H1 (cell line): Measurements from ENCODE around the gene FLRT3. TPM values are rescaled to one million over a fixed set of nuclear protein-coding genes. Genes with fewer than 3 reads are reported as not detected.

ENCODE experiments used
- CTCF ChIA-PET: fragments of 300-600 bp; sonication (Branson Sonifier 250); formaldehyde crosslinking; loops from one replicate; lab custom pipeline; 2021; ENCODE audit not compliant: partially characterized antibody; lab: Charles Lee
- POLR2A ChIA-PET: fragments of 300-600 bp; sonication (Branson Sonifier 250); formaldehyde crosslinking; loops from one replicate; lab custom pipeline; 2021; ENCODE audit warnings: inconsistent platforms; ENCODE audit not compliant: partially characterized antibody; lab: Charles Lee
- DNase-seq, 2 experiments: peaks; one replicate each; pipeline versions ENCODE4 v3.0.0 to v3.0.0-alpha.2; 2010 to 2022; ENCODE audit warnings: low spot score in 2 of 2, low read depth in 1 of 2, mixed read lengths in 1 of 2
- FAIRE-seq: peaks from 2 replicates; lab custom pipeline; 2011; peaks lifted over from hg19 to GRCh38; lab: Jason Lieb, UNC
- H2AFZ ChIP-seq: 2 replicates; pipeline ENCODE4 v1.8.1; 2012; ENCODE audit warnings: low read length, inconsistent platforms
- H2AK5ac ChIP-seq: 2 replicates; pipeline ENCODE4 v1.6.1; 2013; ENCODE audit warnings: low read depth, low read length
- H2BK120ac ChIP-seq: replicated peaks from 2 replicates; pipeline ENCODE3; 2013; ENCODE audit warnings: low read depth, low read length, inconsistent platforms
- H2BK12ac ChIP-seq: 2 replicates; pipeline ENCODE4 v1.6.1; 2013; ENCODE audit warnings: low read depth, low read length
- H2BK15ac ChIP-seq: 2 replicates; pipeline ENCODE4 v1.6.1; 2013; ENCODE audit warnings: low read length
- H2BK20ac ChIP-seq: 2 replicates; pipeline ENCODE4 v1.6.1; 2013; ENCODE audit warnings: low read length
- H2BK5ac ChIP-seq: 2 replicates; pipeline ENCODE4 v1.6.1; 2013; ENCODE audit warnings: low read depth, low read length
- H3K14ac ChIP-seq: 2 replicates; pipeline ENCODE4 v1.6.1; 2013; ENCODE audit warnings: inconsistent platforms; ENCODE audit not compliant: insufficient read length
- H3K18ac ChIP-seq: 2 replicates; pipeline ENCODE4 v1.6.1; 2013; ENCODE audit warnings: low read length; ENCODE audit errors: extremely low read depth
- H3K23ac ChIP-seq: 2 replicates; pipeline ENCODE4 v1.6.1; 2013; ENCODE audit warnings: inconsistent platforms; ENCODE audit not compliant: insufficient read length
- H3K23me2 ChIP-seq: 2 replicates; pipeline ENCODE4 v1.6.1; 2013; ENCODE audit warnings: low read depth, low read length
- H3K27ac ChIP-seq: 2 replicates; pipeline ENCODE4 v1.6.1; 2011; ENCODE audit warnings: low read depth, low read length, inconsistent platforms
- H3K27me3 ChIP-seq, 4 experiments: replicated peaks in 1 of 4; 1 replicate in 1 of 4; 2 replicates in 3 of 4; pipeline versions ENCODE4 v1.6.1 to v1.8.1; 2011 to 2013; ENCODE audit warnings: low read length in 3 of 4, mild to moderate bottlenecking in 3 of 4, inconsistent platforms in 2 of 4, mixed read lengths in 2 of 4, moderate library complexity in 1 of 4; ENCODE audit not compliant: control insufficient read depth in 3 of 4, insufficient read depth in 3 of 4; ENCODE audit errors: extremely low read depth in 1 of 4
- H3K36me3 ChIP-seq, 4 experiments: 2 replicates each; pipeline versions ENCODE4 v1.6.1 to v1.8.1; 2011 to 2013; ENCODE audit warnings: mild to moderate bottlenecking in 4 of 4, low read length in 3 of 4, moderate library complexity in 2 of 4, control low read depth in 1 of 4, inconsistent platforms in 1 of 4; ENCODE audit not compliant: insufficient read depth in 4 of 4, control insufficient read depth in 2 of 4
- H3K4ac ChIP-seq: replicated peaks from 2 replicates; pipeline ENCODE3; 2013; ENCODE audit warnings: low read length, low read depth, mixed read lengths, inconsistent platforms; ENCODE audit not compliant: insufficient read length
- H3K4me1 ChIP-seq, 4 experiments: replicated peaks in 1 of 4; 1 replicate in 1 of 4; 2 replicates in 3 of 4; pipeline versions ENCODE4 v1.6.1 to v1.8.1; 2011 to 2013; ENCODE audit warnings: low read length in 3 of 4, inconsistent platforms in 2 of 4, mixed read lengths in 1 of 4; ENCODE audit not compliant: insufficient read depth in 4 of 4, control insufficient read depth in 3 of 4
- H3K4me2 ChIP-seq, 2 experiments: 2 replicates each; pipeline versions ENCODE4 v1.6.1 to v1.8.1; 2011 to 2013; ENCODE audit warnings: low read depth in 2 of 2, low read length in 2 of 2, control low read depth in 1 of 2, inconsistent platforms in 1 of 2, mild to moderate bottlenecking in 1 of 2; ENCODE audit not compliant: insufficient read depth in 1 of 2
- H3K4me3 ChIP-seq, 4 experiments: fragments of 200-600, 300-600 bp in 1 of 4; sonication (generic), shearing (Covaris generic), sonication (Bioruptor Twin) in 1 of 4; 2 replicates each; pipeline versions ENCODE4 v1.5.1 to v1.8.1; 2011 to 2016; ENCODE audit warnings: low read length in 4 of 4, low read depth in 3 of 4, control low read depth in 2 of 4, inconsistent platforms in 2 of 4, mild to moderate bottlenecking in 2 of 4, mixed read lengths in 1 of 4, moderate library complexity in 1 of 4; ENCODE audit not compliant: insufficient read depth in 2 of 4; ENCODE audit errors: extremely low read depth in 1 of 4
- H3K56ac ChIP-seq: replicated peaks from 2 replicates; pipeline ENCODE3; 2013; ENCODE audit warnings: low read depth, mild to moderate bottlenecking, mixed read lengths, low read length, inconsistent platforms; ENCODE audit not compliant: insufficient read length
- H3K79me1 ChIP-seq: 2 replicates; pipeline ENCODE4 v1.6.1; 2013; ENCODE audit warnings: low read depth, low read length, control low read depth
- H3K79me2 ChIP-seq, 2 experiments: 2 replicates each; pipeline versions ENCODE4 v1.6.1 to v1.8.1; 2012 to 2013; ENCODE audit warnings: low read length in 2 of 2, mild to moderate bottlenecking in 2 of 2, inconsistent platforms in 1 of 2; ENCODE audit not compliant: insufficient read depth in 2 of 2, control insufficient read depth in 1 of 2
- H3K9ac ChIP-seq, 4 experiments: replicated peaks in 1 of 4; 1 replicate in 1 of 4; 2 replicates in 3 of 4; pipeline versions ENCODE4 v1.6.1 to v1.8.1; 2011 to 2013; ENCODE audit warnings: low read depth in 3 of 4, low read length in 3 of 4, control low read depth in 2 of 4, mild to moderate bottlenecking in 2 of 4, moderate library complexity in 2 of 4, inconsistent platforms in 1 of 4; ENCODE audit errors: extremely low read depth in 1 of 4
- H3K9me3 ChIP-seq, 2 experiments: 2 replicates each; pipeline versions ENCODE4 v1.6.1 to v1.8.1; 2012 to 2013; ENCODE audit warnings: mild to moderate bottlenecking in 2 of 2, moderate library complexity in 2 of 2, control low read depth in 1 of 2, inconsistent platforms in 1 of 2, low read depth in 1 of 2, low read length in 1 of 2, mixed read lengths in 1 of 2; ENCODE audit not compliant: insufficient read depth in 2 of 2
- H4K20me1 ChIP-seq, 2 experiments: replicated peaks in 1 of 2; 2 replicates each; pipeline versions ENCODE3 to v1.8.1; 2011 to 2013; ENCODE audit warnings: inconsistent platforms in 2 of 2, low read length in 2 of 2, mild to moderate bottlenecking in 1 of 2; ENCODE audit not compliant: insufficient read depth in 2 of 2, control insufficient read depth in 1 of 2
- H4K5ac ChIP-seq: 2 replicates; pipeline ENCODE4 v1.6.1; 2013; ENCODE audit warnings: low read length, low read depth, mixed read lengths, inconsistent platforms; ENCODE audit not compliant: insufficient read length
- H4K8ac ChIP-seq: 2 replicates; pipeline ENCODE4 v1.8.0; 2013; ENCODE audit warnings: mild to moderate bottlenecking, moderate library complexity, low read length, inconsistent platforms; ENCODE audit not compliant: insufficient read depth; ENCODE audit errors: extremely low read depth
- H4K91ac ChIP-seq: replicated peaks from 2 replicates; pipeline ENCODE3; 2013; ENCODE audit warnings: low read length, mixed read lengths, inconsistent platforms; ENCODE audit not compliant: insufficient read length
- KDM5A ChIP-seq: fragments of 200-600 bp; IDR thresholded peaks from 2 replicates; pipeline ENCODE4 v1.7.1; 2012; ENCODE audit warnings: mild to moderate bottlenecking, low read length, inconsistent platforms, mixed read lengths
- SP1 ChIP-seq: IDR thresholded peaks from 2 replicates; pipeline ENCODE4 v1.6.1; 2011; ENCODE audit warnings: low read depth, low read length
- WGBS, 2 experiments: shearing (Covaris generic) in 1 of 2; methylation state at CpG; one replicate each; pipeline versions ENCODE4 v1.1.6 to v1.1.7; 2013 to 2015; ENCODE audit warnings: low lambda C conversion rate in 2 of 2, mixed read lengths in 2 of 2, inconsistent platforms in 1 of 2, low coverage in 1 of 2, missing lambda C conversion rate in 1 of 2; ENCODE audit not compliant: insufficient replicate concordance in 2 of 2, insufficient coverage in 1 of 2, insufficient read length in 1 of 2; ENCODE audit errors: extremely low coverage in 1 of 2, missing lambda C conversion rate in 1 of 2; 5-methylcytosine and 5-hydroxymethylcytosine counted together
- polyA plus RNA-seq, 7 experiments: library from polyadenylated mRNA; depleted of rRNA in 3 of 7; stranded (reverse) in 5 of 7; unstranded in 2 of 7; fragments of >200 nt in 5 of 7; fragments of 200-250 nt in 2 of 7; gene quantifications; 1 replicate in 5 of 7; 2 replicates in 1 of 7; 4 replicates in 1 of 7; pipeline versions ENCODE4 v1.2.1 to v1.2.3, GENCODE V29; 2011 to 2013; ENCODE audit warnings: missing spikeins in 2 of 7, mixed read lengths in 2 of 7
- total RNA-seq: library from RNA; stranded (reverse); fragmentation: NEBNext Ultra II Directional; extraction: Animal tissue kit (Norgen Biotek cat#: 25700); gene quantifications from 2 replicates; pipeline ENCODE4 v1.2.1, GENCODE V29; 2021

FLRT3 gene
- total and polyA plus RNA-seq, 2 of the 8 experiments (the other 6 are each of a cell fraction or from before 2014, with no cell fraction given) = 0.35 to 0.41 TPM

GRCh38 chr20:14304472-14304871 is 32.9 kb downstream of the FLRT3 start:
- Histone ChIP-seq H2AFZ (no peak overlapping the region), H3K27ac (no peak overlapping the region), H3K4me1 (no peaks in the 10 kb centered on the region), H2BK12ac (no peak overlapping the region), H2BK120ac (no peak overlapping the region), H2BK20ac (no peak overlapping the region), H3K27me3 (no peaks in the 10 kb centered on the region), H3K4me3 (no peak overlapping the region), H4K8ac (no peak overlapping the region), H4K5ac (no peak overlapping the region), H2AK5ac (no peak overlapping the region), H3K79me1 (no peaks in the 10 kb centered on the region), H3K18ac (no peak overlapping the region), H2BK5ac (no peak overlapping the region), H3K23ac (no peak overlapping the region), H4K91ac (no peak overlapping the region), H3K23me2 (no peaks in the 10 kb centered on the region), H3K14ac (no peak overlapping the region), H3K9ac (no peak overlapping the region), H4K20me1 (no peaks in the 10 kb centered on the region), H3K4me2 (no peak overlapping the region), H3K4ac (no peak overlapping the region), H3K9me3 (no peaks in the 10 kb centered on the region), H3K56ac (no peak overlapping the region), H2BK15ac (no peak overlapping the region), H3K36me3 (no peaks in the 10 kb centered on the region), H3K79me2 (no peaks in the 10 kb centered on the region)
- DNase-seq (no peak), FAIRE-seq (no peak)
- ChIA-PET CTCF (interaction anchor here (2.2 kb wide), 1 partner anchor 33 kb away, joined by 5 read pairs; the partner anchor contains the start of gene FLRT3), POLR2A (no interaction called here)
- WGBS, 2 experiments = 88% methylated on average over 1 of the region's 1 CpG; no CpG with 5 or more reads in 1 of the 2 experiments
- no peak for TF ChIP-seq KDM5A
- TF ChIP-seq SP1 = no peak
